GM18868 (cell line): ENCODE data around the gene TLE1.
"Not testable (repeated sequence)": the region's sequence is repeated elsewhere in the genome, so short reads cannot be mapped to it uniquely, and the experiment has no call there.

Experiments used
- ATAC-seq: cut with Tn5 transposase; IDR thresholded peaks from one replicate; pipeline ENCODE4 v1.9.1; 2021; ENCODE audit warnings: mild to moderate bottlenecking, moderate library complexity; ENCODE audit not compliant: unreplicated experiment

TLE1 gene

DNA sequence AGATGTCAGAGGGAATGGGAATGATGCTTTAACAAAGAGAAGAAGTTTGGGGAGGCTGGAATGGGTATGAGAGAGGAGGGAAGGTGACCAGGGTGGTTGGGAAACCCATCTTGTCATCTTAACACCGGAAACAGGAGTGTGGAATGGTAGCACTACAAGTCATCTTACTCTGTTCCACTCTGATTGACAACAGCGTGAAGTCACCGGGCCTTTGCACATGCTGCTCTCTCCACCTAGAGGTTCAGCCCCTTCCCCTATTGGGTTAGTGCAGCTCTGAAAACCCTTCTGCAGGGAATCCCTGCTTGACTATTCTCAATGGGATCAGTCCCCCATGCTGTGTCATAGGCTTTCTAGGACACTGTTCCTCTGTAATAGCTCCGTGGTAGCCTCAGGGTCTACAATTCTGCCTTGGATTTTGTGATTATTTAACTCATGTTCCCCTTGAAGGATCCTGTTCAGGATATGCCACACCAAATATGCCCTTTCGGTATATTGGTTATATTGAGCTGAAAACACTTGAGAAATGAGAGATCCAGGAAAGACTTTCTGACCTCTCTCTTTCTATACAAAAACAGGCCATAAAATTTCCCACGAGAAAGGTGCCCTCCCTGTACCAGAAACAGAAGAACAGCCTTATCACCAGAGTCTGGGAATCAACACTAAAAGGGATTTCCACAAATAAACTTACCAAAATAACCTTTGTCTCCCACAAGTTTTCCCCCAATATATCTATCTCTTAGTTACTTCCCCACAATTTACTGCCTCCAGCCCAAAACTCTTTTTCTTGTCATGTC lies 86.3 kb downstream of the TLE1 start:
- no peak for ATAC-seq

DNA sequence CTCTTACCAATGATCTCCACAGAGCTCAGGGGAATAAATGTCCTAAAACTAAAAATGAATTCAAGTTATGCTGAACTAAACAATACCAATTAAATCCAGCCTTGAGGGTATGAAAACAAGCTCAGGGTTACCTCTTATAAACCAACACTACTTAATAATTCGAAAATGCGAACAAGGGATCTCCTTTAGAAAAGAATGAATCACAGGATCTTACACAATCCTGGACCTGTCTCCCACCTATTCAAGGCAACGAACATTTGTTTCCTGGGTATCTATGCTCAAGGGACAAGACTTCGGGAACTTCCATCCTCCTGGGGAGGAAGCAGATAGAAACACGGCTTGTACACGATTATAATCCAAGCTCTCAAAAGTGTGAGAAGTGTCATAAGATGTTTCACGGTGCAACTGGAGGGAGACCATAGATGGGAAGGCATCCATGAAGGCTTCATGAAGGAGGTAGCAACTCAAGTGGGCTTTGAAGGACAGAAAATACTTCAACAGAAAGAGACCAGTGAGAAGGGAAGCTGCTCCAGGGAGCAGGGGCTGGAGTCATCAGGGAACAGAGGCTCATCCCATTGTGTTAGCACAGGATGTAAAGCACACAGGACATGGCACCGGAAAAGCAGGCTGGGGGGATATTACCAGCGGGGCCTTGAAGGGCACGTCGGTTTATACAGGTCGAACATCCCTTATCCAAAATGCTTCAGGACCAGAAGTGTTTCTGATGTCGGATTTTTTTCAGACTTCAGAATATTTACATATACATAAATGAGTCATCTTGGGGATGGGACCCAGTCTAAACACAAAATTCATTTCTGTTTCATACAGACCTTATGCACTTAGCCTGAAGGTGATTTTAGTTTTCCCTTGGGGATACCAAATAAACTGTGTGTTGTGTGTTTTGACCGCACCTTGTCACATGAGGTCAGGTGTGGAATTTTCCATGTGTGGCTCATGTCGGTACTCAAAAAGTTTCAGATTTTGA lies 87.4 kb downstream of the TLE1 start:
- ATAC-seq = peak; percentile 46

DNA sequence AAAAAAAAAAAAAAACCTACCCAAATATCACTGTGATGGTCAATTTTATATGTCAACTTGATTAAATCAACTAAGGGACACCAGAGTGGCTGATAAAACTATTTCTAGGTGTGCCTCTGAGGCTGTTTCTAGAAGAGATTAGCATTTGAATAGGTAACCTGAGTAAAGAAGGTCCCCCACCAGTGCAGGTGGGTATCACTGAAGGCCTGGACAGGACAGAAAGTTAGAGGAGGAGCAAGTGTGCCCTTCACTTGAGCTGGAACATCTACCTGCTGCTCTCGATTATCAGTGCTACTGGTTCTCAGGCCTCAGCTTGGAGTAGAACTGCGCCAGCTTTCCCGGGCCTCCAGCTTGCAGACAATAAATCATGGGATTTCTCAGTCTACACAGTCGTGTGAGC lies 88.7 kb downstream of the TLE1 start:
- no peak for ATAC-seq

DNA sequence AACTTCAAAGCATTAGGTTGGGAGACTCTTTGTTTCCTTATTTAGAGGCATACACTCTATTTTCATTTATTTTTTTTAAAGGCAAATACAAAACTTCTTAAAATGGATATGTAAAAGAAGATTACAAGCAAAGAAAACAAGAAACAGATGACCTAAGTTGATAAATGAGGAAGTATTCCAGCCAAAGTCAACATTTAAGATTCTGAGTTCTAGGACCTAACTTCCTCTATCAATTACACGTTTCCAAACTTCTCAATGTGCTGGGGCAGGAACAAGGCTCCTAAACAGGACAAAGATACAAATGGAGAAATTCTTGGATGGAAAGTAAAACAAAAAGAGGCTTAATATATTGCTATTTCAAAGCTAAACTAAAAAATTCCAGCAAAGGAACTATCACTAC lies 89.5 kb downstream of the TLE1 start:
- no peak for ATAC-seq

DNA sequence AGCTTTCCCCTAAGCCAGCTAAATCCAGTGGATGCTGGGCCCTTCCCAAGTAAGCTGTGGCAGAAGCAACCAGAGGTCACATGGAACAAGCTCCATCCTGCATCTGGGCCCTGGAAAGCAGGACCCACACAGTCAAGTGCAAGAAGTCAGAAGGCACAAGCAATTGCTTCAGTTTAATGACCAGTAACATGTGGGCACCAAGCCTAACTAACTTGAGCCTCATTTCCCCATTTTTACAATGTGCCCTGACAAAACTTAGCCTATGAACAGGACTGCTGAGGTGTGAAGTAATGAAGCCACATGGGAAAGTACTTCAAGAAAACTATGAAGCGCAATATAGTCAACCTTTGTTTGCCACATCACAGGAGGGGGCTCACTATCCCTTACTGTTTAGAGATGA lies 90.5 kb downstream of the TLE1 start:
- no peak for ATAC-seq

DNA sequence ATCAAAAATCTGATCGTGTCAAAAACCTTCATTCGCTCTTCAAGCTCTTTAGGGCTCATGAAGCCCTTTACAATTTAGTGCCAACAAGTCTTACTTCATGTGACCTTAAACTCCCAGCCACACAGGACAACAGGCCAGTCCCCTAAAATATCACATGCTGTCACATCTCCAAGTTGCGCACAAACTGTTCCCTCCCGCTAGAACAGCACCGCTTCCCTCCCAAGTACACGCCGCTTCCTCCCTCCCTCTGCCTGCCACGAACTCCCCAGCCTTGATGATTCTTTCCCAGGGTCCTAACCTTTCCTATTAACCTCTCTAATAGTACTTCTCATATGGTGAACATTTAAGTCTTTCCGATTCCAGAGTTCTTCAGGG lies 91.2 kb downstream of the TLE1 start:
- ATAC-seq = no peak

DNA sequence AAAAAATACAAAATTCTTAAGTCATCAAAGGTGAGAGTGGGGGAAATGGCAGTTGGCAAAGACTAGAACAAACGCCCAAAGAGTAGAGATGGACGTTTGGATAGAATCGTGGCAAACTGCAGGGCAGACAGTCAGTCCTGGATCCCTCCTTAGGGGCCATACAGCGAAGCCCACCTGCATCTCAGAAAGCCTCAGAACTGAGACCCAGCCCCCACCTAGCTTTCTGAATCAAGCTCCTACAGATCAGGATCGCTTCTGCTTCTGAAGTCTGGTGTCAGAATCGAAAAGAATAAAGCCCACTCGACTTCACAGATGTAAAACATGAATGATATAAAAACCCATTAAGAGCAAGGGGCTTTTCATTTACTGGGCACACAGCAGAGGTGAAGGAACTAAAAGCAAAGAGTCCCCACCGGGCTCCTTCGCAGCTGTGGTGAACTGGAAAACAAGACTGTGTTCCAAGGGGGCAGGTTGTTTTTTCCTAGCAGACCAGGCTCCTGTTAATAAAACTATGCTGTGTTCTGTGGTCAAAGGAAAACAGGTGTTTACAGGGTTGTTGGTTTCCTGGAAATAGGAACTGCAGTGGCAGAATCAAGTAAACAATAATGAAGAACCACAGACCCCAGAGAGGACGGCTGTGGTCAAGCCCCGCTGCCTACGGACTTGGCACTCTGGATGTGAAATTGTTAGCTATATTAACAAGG lies 91.8 kb downstream of the TLE1 start:
- no peak for ATAC-seq

DNA sequence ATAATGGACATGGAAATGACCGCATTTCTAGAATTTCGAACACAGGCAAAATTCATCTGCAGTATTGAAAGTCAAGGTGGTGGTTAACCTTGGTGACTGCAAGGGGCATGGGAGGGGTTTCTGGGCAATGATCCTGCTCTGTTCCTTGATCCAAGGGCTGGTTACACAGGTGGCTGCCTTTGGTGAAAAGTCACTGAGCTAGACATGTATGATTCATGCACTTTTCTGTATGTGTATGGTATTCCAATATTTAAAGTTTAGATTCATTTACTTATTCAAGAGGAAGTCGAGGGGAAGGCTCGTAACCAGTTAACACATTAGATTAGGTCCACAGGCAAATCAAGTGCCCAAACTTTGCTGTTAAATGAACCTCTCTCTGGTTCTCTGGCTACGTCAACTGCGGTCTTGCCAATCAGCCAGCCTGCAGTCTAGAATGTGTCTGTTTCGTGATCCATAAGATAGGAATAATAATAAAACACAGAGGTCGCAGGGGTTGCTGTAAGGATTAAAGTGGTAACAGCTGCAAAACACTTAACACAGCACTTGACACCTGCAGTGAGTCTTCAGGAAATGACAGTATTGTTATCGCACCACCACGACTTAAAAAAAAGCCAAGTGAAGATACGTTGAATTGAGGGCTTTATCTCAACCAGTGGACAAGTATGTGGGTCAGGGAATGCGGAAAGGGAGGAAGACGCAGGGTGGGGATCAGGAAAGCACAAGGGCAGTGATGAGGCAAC lies 92.5 kb downstream of the TLE1 start:
- no peak for ATAC-seq

DNA sequence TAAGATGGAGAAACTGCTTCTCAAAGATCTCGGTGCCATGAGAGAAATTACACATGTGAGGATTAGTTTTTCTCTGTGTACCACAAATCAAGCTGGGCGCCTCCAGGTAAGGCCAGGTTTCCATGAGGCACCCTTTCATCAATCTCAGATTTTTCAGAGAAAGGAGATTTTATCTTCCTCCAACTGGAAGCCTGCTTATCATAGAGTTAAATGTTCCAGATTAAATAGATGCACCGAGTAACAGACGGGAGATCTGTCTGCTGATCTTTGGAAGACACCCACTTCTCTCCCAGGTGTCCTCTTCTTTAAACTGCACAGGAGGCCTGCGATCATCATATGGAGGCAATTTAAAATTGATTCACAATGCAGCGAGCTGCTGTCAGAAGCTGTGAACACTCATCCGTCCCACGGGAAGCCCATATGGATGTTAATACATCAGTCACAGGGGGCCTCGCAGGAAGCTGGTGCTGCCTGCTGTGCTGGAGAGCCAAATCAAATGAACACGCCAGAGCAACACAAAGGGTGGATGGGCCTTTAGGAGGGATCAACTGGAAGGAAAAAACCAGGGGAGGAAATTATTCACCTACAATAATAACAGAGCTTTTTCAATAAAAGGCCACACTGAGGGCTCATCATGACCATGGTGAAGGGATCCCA lies 93.3 kb downstream of the TLE1 start:
- no peak for ATAC-seq

DNA sequence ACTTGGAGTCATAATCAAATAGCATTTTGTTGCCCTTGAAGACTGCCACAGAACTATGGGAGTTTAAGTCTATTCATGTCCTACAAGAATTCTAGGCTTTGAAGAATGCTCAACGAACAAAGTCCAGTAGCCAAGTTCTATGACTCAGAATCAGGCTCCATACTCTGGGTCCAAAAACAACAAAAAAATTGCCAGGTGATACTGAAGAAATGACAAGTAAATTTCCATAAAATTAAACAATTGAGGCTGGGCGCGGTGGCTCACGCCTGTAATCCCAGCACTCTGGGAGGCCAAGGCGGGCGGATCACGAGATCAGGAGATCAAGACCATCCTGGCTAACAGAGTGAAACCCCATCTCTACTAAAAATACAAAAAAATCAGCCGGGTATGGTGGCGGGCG lies 94.1 kb downstream of the TLE1 start:
- ATAC-seq = not testable (repeated sequence)

DNA sequence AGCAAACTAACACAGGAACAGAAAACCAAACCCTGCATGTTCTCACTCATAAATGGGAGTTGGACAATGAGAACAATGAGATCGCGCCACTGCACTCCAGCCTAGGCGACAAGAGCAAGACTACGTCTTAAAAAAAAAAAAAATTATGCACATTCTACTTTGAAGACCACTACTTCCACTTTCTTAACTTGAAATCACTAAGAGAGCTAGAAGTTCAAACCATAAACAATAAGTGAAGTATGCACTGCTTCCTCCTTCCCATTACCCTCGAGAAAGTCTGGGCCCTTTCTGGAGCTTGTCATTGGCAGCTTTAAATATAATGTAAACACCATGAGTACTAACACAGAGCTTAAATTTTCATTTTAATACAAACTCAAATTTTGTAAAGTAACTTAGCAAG lies 94.9 kb downstream of the TLE1 start:
- ATAC-seq = no peak

DNA sequence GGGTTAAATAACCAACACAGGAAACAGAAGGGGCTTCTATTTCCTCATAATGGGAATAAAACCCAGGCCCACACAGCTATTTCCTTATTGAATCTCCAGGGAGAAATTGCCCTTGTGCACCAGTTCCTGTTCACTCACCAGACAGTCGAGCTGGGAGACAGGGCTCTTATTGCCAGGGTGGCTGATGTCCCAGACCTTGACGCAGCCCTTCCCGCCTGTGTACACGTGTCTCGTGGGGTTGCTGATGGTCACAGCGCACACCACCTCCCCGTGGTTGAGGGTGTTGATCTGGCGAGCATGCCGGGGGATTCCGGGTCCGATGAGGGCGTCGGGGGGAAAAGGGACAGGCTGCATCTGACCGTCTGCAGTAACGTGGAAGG lies 96.5 kb downstream of the TLE1 start:
- ATAC-seq = no peak

DNA sequence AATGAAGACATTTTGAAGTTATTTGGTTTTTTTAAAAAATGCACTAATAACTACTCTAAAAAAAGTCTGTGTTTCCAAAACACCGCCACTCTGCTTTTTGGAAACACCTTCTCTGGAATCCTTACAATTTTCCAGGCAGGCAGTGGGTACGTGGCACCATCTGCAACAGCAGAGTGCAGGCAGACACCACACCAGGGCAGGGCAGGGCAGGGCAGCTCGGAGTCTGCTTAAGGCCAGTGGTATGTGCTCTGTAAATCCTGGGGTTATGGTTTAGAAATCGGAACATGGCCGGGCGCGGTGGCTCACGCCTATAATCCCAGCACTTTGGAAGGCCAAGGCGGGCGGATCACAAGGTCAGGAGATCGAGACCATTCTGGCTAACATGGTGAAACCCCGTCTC lies 97.6 kb downstream of the TLE1 start:
- no peak for ATAC-seq

DNA sequence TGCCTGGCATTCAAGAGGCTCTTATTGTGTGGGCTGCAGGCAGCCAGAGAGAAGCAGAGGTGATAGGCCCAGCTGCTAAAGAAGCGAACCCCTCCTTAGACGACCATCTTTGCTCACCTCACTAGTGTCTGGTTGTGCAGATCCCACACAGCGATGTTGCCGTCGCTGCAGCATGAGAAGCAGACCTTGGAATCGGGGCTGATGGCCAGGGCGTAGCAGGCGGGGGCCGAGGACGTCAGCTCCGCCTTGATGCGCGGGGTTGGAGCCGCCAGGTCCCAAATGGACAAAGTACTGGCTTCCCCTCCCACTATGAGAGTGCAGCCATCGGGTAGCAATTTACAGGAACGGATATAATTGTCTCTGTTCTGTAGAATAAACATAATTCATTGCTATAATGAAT lies 98.7 kb downstream of the TLE1 start:
- ATAC-seq = no peak

DNA sequence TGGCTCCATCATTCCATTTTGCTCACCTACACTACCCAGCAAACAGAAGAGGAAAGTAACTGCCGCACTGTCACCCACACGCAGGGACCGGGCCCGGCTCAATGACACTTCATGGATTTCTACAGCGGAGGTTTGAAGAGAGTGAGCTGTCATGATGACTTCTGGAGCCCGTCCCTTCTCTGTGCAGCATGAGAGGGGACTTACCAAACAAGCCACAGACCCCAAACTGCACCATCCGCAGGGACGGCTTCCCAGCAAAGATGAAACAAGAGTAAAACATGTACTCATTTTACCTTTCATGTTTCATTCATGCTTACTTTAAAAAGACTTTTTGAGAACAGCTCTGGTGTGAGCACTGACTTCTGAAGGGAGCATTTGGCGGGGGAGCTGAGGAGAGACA lies 99.5 kb downstream of the TLE1 start:
- no peak for ATAC-seq

DNA sequence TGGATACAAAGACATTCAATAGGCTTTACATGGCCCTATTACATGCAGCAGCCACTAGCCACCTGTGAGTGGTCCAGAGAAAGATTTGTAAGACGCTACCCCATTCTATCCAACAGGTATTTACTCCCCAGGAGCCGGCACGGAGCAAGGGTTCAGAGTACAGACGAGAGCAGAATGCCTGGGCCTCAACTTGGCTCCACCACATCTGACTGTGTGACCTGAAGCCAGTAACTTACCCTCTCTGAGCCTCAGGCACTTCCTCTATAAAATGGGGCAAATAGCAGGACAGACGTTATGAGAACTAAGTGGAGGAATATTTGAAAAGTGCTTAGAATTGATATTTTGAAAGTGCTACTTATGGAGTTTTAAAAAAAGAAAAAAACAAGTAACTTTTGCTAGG lies 100.0 kb downstream of the TLE1 start:
- no peak for ATAC-seq

DNA sequence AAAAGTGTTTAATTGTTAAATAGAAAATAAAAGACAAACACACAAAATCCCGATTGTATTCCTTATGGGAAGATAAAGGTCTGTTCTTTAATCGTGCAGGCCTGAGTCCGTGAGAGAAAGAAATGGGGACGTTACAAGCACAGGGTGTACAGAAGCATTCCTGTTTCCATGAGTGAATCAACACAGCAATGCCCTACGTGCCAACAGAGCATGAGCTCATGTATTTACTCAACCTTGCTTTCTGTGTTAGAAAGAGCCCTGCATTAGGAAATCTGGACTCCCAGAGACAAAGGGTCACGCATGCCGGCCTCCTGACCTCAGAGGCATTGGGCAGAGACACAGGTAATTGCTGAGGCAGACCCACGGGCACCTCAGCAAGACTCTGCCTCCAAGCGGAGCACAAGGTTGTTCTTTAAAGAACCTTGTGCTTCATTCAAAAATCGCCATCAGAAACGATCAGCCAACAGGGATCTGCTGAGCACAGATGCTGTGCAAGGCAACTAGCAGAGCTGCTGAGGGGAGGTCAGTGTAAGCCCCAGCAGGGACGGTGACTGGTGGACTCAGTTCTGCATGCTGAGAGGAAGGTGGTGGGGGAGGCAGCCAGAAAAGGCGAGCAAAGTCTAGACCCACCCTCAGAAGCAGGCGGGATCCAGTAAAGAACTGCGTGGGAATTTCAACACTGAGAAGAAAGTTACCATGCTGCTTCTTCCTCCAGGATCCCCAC lies 101.0 kb downstream of the TLE1 start:
- ATAC-seq = no peak

DNA sequence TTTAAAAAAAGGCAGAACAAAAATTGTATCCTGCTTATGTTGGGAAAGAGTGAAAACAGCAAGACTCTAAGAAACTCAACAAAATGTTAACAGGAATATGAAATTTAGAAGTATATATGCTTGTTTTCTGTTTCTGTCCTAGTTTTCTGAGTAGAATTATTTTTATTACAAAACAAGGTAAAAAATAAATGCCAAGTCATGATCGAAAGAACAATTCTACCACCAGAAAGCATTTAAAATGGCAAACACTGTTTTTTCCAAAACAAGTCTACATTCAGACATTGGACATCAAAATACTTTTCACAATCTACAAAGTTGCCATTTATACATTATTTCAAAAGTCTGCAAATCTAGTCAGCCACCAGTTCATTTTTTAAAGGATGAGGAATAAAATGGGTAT lies 102.6 kb downstream of the TLE1 start:
- no peak for ATAC-seq

DNA sequence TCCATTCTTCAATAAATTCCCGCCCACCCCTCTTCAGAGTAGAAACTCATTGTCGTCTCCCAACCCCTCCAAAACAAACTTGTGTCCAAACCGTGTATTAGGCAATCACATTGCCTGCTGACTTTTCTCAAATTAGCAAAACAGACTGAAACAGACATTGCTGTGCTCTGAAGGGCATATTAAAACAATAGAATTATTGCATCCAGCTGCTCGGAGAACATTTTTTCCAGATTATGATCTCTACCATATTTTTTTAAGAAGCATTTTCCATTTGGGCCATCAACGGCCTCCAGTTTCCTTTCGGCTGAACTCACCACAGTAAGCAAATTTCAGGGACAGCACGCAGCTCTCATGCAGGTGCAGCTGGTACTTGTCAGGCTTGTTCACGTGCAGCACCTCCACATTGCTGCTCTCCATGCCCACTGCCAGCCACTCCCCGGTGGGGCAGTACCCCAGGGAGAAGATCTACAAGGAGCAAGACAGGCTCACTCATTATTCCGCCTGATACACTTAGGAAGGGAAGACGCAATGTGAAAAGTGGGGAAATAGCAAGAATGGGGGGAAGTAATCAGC lies 104.1 kb downstream of the TLE1 start:
- ATAC-seq = no peak
